HL-60 (cell line): ENCODE data around the gene HEPN1.

Experiments used
- CTCF ChIP-seq: IDR thresholded peaks from one replicate; pipeline ENCODE4 v1.5.1; 2011; ENCODE audit warnings: low read length, control low read depth, inconsistent platforms; ENCODE audit not compliant: insufficient read depth
- GABPA ChIP-seq: IDR thresholded peaks from 2 replicates; pipeline ENCODE4 v1.6.1; 2012; ENCODE audit warnings: low read depth
- POLR2AphosphoS5 ChIP-seq: IDR thresholded peaks from 2 replicates; pipeline ENCODE4 v1.6.1; 2012; ENCODE audit warnings: low read depth
- SPI1 ChIP-seq: IDR thresholded peaks from 2 replicates; pipeline ENCODE4 v1.6.1; 2012; ENCODE audit warnings: low read depth, mild to moderate bottlenecking, borderline replicate concordance
- TF ChIP-seq, protein P1 (sequence below): IDR thresholded peaks from 2 replicates; pipeline ENCODE4 v1.6.1; 2012; ENCODE audit warnings: low read depth; ENCODE audit not compliant: insufficient replicate concordance

- no peak for TF ChIP-seq CTCF
- no peak for TF ChIP-seq POLR2AphosphoS5
- no peak for TF ChIP-seq GABPA
- no peak for TF ChIP-seq SPI1
- TF ChIP-seq, protein P1, sequence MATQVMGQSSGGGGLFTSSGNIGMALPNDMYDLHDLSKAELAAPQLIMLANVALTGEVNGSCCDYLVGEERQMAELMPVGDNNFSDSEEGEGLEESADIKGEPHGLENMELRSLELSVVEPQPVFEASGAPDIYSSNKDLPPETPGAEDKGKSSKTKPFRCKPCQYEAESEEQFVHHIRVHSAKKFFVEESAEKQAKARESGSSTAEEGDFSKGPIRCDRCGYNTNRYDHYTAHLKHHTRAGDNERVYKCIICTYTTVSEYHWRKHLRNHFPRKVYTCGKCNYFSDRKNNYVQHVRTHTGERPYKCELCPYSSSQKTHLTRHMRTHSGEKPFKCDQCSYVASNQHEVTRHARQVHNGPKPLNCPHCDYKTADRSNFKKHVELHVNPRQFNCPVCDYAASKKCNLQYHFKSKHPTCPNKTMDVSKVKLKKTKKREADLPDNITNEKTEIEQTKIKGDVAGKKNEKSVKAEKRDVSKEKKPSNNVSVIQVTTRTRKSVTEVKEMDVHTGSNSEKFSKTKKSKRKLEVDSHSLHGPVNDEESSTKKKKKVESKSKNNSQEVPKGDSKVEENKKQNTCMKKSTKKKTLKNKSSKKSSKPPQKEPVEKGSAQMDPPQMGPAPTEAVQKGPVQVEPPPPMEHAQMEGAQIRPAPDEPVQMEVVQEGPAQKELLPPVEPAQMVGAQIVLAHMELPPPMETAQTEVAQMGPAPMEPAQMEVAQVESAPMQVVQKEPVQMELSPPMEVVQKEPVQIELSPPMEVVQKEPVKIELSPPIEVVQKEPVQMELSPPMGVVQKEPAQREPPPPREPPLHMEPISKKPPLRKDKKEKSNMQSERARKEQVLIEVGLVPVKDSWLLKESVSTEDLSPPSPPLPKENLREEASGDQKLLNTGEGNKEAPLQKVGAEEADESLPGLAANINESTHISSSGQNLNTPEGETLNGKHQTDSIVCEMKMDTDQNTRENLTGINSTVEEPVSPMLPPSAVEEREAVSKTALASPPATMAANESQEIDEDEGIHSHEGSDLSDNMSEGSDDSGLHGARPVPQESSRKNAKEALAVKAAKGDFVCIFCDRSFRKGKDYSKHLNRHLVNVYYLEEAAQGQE, result no peak
These were observed 22.7 kb downstream of the HEPN1 start for GRCh38 chr11:124941703-124942102.
